T follicular helper cell (primary cell): Measurements from ENCODE around the gene ZNF521.

Experiments
- DNase-seq: peaks from one replicate; pipeline ENCODE4 v3.0.0-alpha.2; 2020; ENCODE audit warnings: low read depth

The ZNF521 gene

DNA sequence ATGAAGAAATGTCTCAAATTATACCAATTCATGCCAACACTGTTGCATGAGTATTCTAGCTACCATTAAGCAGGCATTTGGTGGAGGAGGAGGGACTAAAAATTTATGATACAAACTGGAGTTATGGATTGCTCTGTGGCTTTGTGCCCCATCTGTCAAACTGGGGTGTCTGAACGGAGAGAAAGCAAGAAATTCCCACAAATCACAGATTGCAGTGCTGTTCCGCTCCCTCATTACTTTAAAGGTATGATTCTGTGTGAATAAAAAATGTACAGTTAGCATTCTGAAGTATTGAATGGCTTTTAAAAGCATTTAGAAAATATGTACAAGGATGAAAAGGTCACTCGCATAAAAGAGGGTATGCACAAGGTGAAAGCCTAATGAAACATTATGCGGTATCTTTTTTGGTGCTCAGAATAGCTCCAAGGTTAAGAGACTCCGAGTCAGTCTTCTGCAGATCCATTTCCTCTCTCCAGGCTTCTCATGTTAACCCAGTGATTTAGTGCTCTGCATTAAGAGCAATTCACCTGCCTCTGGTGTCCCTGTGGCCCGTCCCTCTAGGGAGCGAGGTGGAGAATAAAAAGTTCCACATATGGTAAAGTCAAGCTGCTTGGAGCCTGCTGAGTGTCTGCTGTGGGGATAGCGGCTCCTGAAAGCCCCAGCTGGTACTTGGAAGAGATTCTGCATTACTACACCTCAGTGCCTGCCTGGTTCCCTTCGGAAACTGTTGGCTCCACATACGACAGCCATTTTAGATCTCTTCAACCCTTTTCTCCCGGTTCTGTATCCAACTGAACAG, 184.2 kb downstream of the ZNF521 start:
- no peak for DNase-seq

DNA sequence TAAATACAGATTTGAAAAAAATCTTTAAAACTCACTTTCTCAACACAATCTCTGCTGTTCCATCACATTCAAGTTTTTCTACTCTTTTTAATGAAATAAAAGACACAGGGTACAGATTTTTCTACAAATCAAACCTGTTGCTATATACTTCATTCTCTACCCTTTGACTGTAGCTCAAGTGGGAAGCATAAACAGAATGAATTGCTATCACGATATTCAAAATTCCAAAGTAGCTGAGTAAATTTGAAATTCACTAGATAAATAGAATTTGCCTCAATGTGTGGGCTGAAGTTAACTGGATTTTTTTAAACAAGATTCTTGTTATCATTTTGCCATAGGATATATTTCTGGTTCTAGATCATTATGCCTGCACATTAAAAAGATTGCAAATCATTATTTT, 185.9 kb downstream of the ZNF521 start:
- no peak for DNase-seq

DNA sequence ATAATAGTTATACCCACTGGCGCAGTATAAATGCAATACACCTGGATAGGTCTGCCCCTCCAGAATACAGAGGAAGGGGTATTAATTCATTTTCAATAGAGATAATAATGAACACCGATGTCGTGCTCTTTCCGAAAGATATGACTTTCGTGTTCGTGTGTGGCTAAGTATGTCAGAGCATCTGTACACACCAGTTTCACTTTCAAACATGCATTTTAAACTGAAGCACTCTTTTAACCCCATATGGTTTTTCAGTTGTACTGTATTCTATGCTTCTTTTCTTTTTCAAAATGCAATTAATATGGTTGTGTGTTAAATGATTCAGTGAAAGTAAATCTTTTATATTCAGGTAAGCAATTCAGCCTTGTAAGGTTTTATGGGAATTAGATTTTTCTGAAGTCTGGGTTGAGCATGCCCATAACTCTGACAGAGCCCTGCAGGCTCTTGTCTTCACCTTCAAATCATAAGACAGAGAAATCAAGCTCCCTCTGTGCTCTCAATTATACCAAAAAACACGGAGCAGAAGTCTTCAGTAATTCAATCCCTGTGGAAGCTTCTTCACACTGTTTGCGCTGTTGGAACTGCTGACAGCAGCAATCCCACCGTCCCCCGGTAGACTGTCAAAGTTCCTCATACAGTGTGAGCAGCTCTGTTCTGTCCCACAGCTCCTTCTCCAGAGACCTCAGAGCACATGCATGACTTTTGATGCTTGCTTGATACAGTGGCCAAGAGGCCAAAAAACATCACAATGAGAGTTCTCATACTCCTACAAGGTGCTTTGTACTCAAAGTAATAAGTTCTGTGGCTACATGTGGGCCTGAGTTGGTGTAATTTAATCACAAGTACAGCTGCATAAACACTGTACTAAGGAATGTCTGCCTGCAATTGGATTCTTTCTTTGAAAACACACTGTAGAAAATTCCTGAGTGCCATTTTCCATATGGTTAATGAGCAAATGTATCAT, 186.8 kb downstream of the ZNF521 start:
- DNase-seq, result no peak

DNA sequence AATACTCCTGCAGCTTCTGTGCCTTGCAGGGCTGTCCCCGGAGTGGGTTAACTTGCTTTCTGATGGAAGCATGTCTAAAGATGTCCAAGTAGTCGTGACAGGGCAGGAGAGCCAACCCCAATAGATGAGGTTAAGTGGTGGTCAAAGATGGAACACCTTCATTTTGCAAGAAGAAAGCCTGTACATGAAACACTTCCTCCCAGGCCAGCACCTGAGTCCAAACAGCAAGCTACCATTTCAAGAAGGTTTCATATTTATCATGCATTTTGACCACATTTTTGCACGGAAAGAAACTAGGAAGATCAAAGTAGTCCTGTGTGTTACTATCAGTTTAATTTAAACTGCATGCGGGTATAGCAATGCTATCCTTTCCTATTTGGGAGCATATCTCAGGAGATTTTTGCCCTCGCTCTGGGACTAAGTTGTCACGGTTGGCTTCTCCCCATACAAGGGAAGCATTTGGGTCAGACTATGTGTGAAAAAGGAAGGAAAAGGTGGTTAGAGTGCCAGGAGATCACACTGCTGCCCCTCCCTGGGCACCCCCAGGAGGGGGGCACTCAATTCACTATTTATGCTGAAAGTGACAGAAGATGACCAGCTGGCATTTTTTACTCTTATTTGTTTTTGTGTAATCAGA, 187.6 kb downstream of the ZNF521 start:
- no peak for DNase-seq

DNA sequence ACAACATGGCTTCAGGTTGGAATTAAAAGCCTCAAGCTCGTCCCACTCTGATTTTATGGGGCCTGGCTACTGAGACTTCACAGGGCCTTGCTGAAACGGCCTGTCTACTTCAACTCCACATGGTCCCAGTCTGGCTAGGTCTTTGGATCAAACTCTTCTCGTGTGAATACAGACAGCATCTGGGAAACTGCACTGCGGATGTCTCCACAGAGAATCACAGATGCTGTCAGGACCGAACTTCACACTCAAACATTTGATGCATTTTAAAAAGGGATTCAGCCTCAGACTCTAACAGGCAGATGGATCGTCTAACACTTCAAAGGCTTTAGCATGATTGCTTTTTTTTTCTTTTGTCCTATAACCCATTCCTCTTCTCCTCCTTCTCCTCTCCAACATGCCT, 198.5 kb downstream of the ZNF521 start:
- no peak for DNase-seq

DNA sequence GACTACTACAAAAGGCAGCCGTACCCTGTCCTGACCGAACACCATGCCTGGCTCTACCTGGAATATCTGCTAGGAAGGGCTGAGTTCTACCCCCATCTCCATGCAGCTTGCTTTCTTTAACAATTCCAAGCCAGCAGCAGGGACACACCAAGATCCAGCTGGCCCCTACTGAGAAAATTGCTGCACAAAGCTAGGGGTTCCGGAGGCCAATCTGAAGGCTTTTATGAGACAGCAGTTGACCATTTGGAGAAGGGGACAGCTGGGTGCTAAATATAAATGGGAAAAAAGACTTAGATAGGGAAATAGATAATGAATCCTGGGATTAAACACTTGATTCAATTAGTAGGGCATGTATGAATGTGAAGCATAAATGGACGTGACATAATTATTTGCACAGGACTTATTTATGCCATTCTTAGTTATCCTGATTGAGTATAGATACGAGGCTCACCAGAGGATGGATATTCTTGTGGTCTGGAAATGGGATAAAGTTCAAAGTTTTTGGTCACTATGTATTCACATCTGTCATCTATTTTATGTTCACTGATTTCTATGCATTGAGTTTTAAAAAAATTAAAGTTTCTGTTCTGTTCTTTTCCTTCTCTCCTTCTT, 204.0 kb downstream of the ZNF521 start:
- no peak for DNase-seq

DNA sequence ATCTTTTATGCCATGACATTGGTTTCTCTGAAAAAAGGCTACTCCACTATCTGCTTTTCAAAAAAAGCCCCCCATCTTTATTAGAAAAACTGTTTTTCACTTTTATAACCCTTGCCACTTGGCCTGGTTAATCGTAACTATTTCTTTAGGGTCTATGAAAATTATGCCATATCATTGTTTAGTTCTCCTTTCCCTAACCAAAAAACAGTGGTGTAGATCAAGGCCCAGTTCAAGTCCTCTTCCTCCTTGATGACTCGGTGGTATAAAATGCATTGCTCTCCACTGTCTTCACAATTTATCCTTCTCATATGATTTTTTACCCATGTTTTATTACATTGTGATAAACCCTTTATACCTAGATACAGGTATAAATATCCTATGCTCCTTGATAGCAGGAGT, 205.5 kb downstream of the ZNF521 start:
- no peak for DNase-seq

DNA sequence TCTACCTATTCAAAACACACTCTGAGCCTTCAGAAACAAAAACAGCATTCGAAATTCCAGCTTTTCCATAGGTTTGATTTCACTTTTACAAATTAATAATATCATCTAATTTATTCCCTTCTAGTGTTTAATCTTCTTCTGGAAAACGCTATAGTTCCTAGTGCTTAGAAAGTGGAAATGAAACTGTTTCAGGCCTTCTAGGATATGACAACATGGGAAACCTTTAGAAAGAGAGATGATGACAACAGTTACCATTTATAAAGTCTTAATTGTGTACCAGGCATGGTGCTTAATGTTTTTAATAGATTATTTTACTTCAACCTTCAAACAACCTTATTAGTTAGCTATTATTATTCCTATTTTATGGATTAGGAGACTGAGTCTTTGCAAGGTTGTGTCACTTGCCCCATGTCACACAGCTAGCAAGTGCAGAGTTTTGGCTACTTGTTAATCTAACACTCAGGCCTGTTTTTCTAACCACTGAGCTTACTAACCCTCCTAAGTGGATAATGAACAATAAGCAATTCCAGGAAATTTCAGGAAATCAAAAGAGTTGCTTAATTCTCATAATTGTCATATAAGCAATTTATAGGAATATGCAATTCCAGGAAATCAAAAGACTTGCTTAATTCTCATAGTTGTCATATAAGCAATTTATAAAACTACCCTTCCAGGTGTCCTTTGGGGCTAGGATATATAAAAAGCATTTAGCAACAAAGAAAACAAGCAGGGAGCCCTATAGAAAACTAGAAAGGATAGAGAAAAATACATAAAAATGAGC, 206.0 kb downstream of the ZNF521 start:
- no peak for DNase-seq

DNA sequence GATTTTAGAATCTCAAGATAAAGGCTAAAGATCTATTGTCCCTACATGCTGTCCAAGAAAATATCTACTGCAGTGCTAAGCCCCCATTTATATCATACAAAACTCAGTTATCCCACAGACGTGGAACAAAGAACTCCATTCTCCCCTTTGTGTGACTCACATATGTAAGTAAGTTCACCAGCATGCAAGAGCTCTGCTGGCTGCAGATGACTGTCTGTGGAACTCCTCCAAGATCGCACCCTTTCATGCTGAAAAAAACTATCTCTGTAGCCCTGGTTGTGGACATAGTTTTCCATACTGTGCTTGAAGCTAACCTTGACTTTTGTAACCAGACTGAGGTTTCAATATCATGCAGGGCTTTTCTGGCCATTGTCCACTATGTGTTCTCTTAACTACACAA, 207.1 kb downstream of the ZNF521 start:
- no peak for DNase-seq

DNA sequence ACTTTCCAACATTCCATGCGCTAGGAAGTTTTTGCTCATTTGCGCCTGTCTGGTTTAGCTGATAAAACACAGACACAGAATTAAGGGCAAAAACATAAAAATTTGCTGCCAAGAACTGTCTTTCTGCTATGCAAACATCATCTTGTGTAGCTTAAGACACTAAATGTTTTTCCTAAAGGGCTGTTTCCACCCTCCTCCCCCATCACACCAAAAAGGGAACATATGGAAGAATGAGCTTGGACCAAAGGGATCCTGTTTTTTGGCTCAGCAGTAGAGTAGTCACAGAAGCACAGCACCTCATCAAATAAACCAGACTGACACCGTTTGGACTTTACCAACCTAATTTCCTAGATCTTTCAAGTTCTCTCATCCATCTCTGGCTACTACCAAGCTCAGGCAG, 210.1 kb downstream of the ZNF521 start:
- DNase-seq, result no peak

DNA sequence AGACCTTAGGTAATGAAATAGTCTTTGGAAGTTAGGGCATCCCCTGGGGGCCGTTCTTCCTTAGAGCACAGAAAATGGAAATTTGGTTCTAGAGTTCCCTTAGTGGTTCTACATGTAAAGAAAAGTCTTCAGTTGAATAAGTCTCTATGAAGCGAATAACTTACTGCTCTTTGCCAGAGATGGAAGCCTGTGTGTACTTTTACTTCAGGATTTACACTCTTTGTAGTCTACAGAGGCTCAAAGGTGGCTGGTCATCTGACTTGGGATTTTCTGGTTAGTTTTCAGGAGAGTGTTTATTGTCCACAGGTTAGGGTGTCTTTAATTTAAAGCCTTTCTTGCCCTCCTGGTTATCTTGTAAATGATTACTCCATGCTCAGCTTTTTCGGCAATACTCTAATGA, 210.6 kb downstream of the ZNF521 start:
- no peak for DNase-seq

DNA sequence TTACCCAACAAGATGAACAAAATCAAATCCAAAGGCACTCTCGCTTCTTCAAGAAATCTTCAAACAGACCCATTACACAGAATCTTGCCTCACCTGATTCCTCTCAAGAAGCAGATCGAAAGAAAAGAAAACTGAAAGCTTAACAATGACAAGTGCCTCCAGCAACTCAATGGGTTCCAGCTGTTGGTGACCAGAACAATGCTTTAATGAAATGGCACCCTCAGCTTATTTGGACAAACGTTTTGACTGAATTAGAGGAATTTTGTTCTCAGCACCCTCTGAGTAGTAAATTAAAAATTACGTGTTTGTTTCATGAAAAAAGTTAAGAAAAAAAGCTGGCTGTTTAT, 211.0 kb downstream of the ZNF521 start:
- DNase-seq, result no peak

DNA sequence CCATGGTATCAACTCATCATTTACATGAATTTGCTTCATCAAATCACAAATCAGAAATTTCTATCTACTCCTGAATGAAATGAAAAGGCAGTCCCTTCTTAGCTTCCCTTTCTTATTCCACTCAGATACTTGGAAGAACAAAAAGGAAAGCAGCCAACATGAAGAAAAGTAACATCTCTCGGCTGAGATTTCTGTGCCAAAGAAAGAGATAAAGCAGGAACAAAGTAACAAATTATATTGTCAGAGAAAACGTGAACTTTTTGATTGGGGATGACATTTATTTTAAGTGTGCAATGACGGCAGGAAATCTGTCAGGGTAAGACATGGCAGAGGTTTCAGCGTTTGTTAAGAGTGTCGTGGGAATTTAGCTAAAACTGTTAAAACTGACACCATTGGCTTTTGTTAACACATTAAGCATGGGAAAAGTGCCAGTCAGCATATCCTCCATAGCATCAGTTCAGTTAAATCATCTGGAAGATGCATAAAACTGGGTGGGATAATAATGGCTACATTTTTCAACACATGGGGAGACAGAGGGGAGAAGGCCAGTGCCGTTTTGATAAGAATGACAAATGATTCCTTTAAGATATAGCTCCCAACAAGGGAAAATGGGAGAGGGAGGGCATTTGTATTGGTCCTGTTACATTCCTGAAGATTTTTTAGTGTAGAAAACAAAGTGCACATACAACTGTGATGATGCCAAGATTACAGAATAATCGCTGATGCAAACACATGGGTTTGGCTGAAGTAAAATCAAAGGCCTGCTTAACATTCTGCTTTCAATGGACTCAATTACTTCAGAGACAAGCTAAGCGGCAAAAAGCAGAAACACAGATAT, 211.6 kb downstream of the ZNF521 start:
- no peak for DNase-seq

DNA sequence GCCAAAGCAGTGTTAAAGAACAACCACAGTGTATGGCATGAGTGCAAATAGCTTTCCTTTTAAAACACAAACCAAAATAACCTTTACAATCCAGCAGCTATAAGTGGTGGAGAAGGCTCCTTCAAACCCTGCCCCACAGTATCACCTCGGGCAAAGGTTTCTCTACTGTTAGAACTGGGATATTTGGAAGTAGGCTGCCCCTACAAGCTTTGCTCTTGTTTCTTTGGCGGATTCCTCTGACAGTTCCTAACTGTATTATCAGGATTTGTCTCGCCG, 214.8 kb downstream of the ZNF521 start:
- DNase-seq, result no peak

DNA sequence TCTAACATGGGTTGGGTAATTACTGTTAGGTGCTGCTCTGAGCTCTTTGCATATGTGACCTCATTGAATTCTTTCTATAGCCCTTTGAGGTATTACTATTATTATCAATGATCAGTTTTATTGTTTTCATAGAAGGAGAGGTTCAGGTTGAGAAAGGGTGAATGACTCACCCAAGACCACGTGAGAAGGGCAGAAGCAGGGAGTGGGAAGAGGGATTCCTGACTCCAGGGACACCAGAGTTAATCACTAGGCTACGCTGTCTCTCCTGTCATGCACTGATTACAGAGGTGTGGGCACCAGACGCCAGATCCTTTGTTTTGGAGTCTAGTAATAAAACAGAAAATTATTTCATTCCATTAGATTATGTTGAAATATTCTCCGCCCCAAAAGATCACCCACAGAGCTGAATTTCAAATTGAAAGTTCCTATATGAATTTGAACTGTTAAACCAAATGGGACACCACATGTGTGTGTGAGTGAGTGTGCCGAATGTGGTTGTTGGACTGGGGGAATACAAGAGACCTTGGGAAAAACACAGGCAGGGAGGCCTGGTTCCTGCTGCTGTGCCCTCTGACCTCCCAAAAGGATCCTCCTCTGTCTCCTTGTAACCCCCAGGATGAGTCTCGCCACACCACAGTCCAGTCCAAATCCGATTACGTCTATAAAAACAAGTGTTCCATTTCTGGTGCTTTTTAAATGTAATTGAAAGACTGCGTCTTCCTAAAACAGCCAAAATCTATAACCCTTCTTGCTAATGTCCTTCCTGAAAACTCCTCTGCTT, 215.4 kb downstream of the ZNF521 start:
- no peak for DNase-seq

DNA sequence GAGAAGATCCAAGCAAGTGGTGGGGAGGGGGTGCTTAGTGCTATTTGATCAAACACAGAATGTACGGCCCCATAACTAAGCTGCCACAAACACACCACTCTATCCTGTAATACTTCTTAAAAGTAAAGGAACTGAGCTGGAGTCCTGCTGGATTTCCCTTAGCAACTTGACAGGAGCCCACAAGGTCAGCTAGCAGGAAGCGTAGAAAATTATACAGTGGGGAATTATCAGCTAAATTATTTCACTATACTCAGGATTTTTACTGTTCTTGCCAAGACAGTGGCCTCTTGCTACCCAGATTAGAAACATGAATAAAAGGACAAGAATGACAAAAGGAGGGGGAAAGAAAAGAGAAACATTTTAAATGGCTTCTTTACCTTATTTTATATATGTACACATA, 217.1 kb downstream of the ZNF521 start:
- no peak for DNase-seq

DNA sequence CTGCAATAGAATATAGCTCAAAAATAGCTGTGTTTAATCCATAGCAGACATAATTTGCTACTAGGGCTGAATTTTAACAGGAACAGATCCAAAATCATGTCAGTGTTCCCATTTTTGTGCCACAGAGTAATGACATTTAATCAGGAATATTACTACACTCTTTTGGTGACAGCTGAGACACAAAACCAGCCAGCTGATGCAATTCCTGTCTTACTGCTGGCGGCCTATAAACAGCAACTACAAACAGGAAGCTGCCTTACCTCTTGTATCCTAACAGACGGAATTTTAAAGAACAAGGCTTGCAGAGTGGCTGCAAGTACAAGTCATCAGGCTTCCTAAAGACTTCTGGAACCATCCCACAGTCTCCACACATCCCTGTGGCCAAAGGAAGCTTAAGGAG, 218.1 kb downstream of the ZNF521 start:
- no peak for DNase-seq

DNA sequence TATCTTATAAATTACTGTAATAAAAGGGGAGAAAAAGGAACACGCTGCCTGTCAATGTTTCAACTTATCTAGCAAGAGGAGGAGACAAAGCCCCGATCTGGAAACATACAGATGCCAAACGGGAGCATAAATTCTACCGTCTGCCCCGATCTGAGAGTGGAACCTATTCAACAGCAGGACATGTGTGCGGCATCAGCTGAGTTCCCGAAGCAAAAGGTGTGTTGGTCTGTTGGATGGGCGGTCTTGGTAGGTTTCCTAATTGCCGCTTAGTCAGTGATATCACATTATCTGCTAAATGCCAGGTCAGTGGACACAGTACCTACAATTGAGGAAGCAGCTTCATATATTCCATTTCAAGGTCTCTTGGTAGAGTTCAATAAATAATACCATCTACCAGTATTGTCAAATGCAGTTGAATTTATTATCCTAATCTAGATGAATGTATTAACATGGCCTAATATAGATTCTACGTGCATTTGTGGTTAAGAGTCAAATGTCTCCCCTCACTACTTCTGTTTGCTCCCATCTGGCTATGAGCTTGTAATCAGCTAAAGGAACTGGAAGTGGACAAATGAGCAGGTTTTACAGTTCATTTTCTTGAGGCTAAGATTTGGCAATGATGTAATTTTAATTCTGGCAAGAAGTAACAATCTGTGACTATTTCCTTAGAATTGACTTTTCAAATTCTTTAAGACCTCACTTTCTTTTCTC, 219.0 kb downstream of the ZNF521 start:
- DNase-seq, result no peak

DNA sequence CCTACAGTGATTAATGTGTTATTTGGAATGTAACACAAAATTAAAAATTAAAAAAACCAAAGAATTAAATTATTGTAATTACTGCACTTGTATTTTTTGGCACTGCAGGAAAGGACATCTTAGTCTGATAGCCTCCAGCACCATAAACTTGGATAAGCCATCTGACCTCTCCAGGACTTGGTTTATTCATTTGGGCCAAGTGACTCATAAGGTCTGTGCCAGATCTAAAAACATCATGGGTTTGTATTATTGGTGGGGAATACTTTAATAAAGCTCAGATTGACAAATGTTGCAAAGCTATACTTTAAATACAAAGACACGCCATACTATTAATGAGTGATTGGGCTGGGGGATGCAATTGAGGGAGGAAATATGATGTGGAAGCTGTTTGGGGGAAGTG, 225.2 kb downstream of the ZNF521 start:
- no peak for DNase-seq
